ENCODE measurements around the gene WDR35. TPM values are rescaled to one million over a fixed set of nuclear protein-coding genes. Genes with fewer than 3 reads are reported as not detected.

WDR35 gene
- total RNA-seq (2021) = 16.2 and 16.7 TPM in 2 replicates
- long read RNA-seq, full-length matches to known transcripts = 20 of 77 reads
- long read RNA-seq, partial matches to known transcripts = 35 of 77 reads
- long read RNA-seq, other reads (novel, unspliced or antisense) = 22 of 77 reads

GRCh38 chr2:19989667-19990415, at the start of gene WDR35:
Gene WDR35 (minus strand): TSS chr2:19990105. CDS start chr2:19990015, 90 bp downstream.
- Histone ChIP-seq H3K27ac (ENCODE audit: insufficient read length, low read depth, low read length) (no peak within 1 kb of the TSS), H3T11ph (ENCODE audit: low read length) (peak within 1 kb of the TSS; percentile 53), H3K4me2 (ENCODE audit: insufficient read depth, insufficient read length, low read length) (peak within 1 kb of the TSS; percentile 75), H3K4ac (ENCODE audit: low read depth, low read length) (no peak within 1 kb of the TSS; the same call in 1 of the 2 replicates), H2BK20ac (ENCODE audit: low read depth, low read length, poor library complexity, severe bottlenecking) (no peak within 1 kb of the TSS), H2AK5ac (ENCODE audit: insufficient read length, low read length) (no peak within 1 kb of the TSS), H3K27me3 (ENCODE audit: insufficient read depth, low read length) (no peaks in the 10 kb centered on the region), H3K9me3 (ENCODE audit: control insufficient read depth, low read depth, low read length) (no peaks in the 10 kb centered on the region), H2BK15ac (ENCODE audit: low read depth, low read length) (no peak within 1 kb of the TSS), H4K5ac (ENCODE audit: insufficient read length, low read depth, low read length) (no peak within 1 kb of the TSS), H3K23me2 (ENCODE audit: insufficient read length, low read depth, low read length, poor library complexity, severe bottlenecking) (peaks cover 6% of the 10 kb centered on the region), H3K4me1 (ENCODE audit: insufficient read depth, low read length) (peaks cover 4% of the 10 kb centered on the region; the same call in 1 of the 2 replicates), H2BK120ac (ENCODE audit: low read depth, low read length, poor library complexity, severe bottlenecking) (no peak within 1 kb of the TSS), H3K23ac (ENCODE audit: insufficient read length, low read depth, low read length) (no peak within 1 kb of the TSS), H4K8ac (replicated peaks; ENCODE audit: insufficient read length, low read depth, low read length) (no peak within 1 kb of the TSS), H4K20me1 (ENCODE audit: control insufficient read depth, insufficient read depth, insufficient read length) (no peaks in the 10 kb centered on the region), H3K56ac (ENCODE audit: insufficient read length, low read depth, low read length) (no peak within 1 kb of the TSS), H4K91ac (ENCODE audit: insufficient read length, low read depth, low read length) (no peak within 1 kb of the TSS), H2BK5ac (ENCODE audit: insufficient read length, low read length) (no peak within 1 kb of the TSS), H3K79me2 (ENCODE audit: insufficient read depth, low read length) (peaks cover 10% of the 10 kb centered on the region; the same call in 1 of the 2 replicates), H2AFZ (ENCODE audit: low read length) (peak within 1 kb of the TSS; percentile 67), H3K79me1 (ENCODE audit: insufficient read depth, low read depth, low read length, poor library complexity, severe bottlenecking) (no peaks in the 10 kb centered on the region), H2BK12ac (ENCODE audit: insufficient read length, low read depth, low read length) (no peak within 1 kb of the TSS), H3K18ac (ENCODE audit: insufficient read length, low read depth, low read length) (peak within 1 kb of the TSS; percentile 80), H3K14ac (ENCODE audit: insufficient read depth, low read length) (peak within 1 kb of the TSS; percentile 85; the same call in 1 of the 2 replicates), H3K9ac (ENCODE audit: extremely low read depth, insufficient read length, low read length) (peak within 1 kb of the TSS; percentile 79)
- DNase-seq = peak; percentile 95
- Mint-ChIP-seq H3K4me1 (peaks cover 23 to 26% of the 10 kb centered on the region in 2 experiments), H3K9me3 (no peaks in the 10 kb centered on the region), H3K4me3 (peak within 1 kb of the TSS; percentile 93 to 96), H3K27ac (peak within 1 kb of the TSS; percentile 70 to 95 (median 93); a peak in 6 of 7 replicates), H3K36me3 (ENCODE audit: insufficient read depth in 1 of 3, low read depth in 3 of 3) (peaks cover 17 to 22% (median 20%) of the 10 kb centered on the region in 3 experiments), H3K27me3 (ENCODE audit: low read depth) (no peaks in the 10 kb centered on the region)
- no CpG with 5 or more reads among the region's 70 CpGs for WGBS (ENCODE audit: extremely low coverage, insufficient read length, low lambda C conversion rate)
- no peak for TF ChIP-seq CTCF (conservative IDR thresholded peaks at IDR 0.05)

Data from H9 (cell line).